Astrocyte (in vitro differentiated cells and primary cell): ENCODE data around the gene MCUR1. TPM values are rescaled to one million over a fixed set of nuclear protein-coding genes. Genes with fewer than 3 reads are reported as not detected.

Experiments
- DNase-seq: peaks from one replicate; pipeline ENCODE4 v3.0.0-alpha.2; 2010; ENCODE audit warnings: low read depth
- FAIRE-seq: peaks from 2 replicates; lab custom pipeline; 2011; peaks lifted over from hg19 to GRCh38; lab: Jason Lieb, UNC
- H2AFZ ChIP-seq: 2 replicates; pipeline ENCODE4 v1.6.0; 2012; ENCODE audit warnings: low read depth, low read length, inconsistent platforms
- H3K27ac ChIP-seq: 2 replicates; pipeline ENCODE4 v1.5.1; 2011; ENCODE audit warnings: low read depth, low read length, inconsistent platforms
- H3K27me3 ChIP-seq: 2 replicates; pipeline ENCODE4 v1.6.0; 2011; ENCODE audit warnings: low read length, inconsistent platforms; ENCODE audit not compliant: insufficient read depth
- H3K36me3 ChIP-seq: 2 replicates; pipeline ENCODE4 v1.5.1; 2011; ENCODE audit warnings: low read length, inconsistent platforms; ENCODE audit not compliant: insufficient read depth
- H3K4me1 ChIP-seq: 2 replicates; pipeline ENCODE4 v1.5.1; 2011; ENCODE audit warnings: low read length, inconsistent platforms; ENCODE audit not compliant: insufficient read depth
- H3K4me2 ChIP-seq: 2 replicates; pipeline ENCODE4 v1.6.0; 2012; ENCODE audit warnings: low read length, inconsistent platforms
- H3K4me3 ChIP-seq: 2 replicates; pipeline ENCODE4 v1.5.1; 2011; ENCODE audit warnings: low read depth, mild to moderate bottlenecking, low read length, inconsistent platforms; ENCODE audit not compliant: insufficient read depth
- H3K79me2 ChIP-seq: 2 replicates; pipeline ENCODE4 v1.6.0; 2012; ENCODE audit warnings: mild to moderate bottlenecking, low read length, inconsistent platforms; ENCODE audit not compliant: insufficient read depth
- H3K9ac ChIP-seq: 2 replicates; pipeline ENCODE4 v1.6.0; 2012; ENCODE audit warnings: mild to moderate bottlenecking, low read length, inconsistent platforms
- H3K9me3 ChIP-seq: 2 replicates; pipeline ENCODE4 v1.5.1; 2012; ENCODE audit warnings: low read depth, mild to moderate bottlenecking, low read length, inconsistent platforms; ENCODE audit not compliant: insufficient read depth
- H4K20me1 ChIP-seq: 2 replicates; pipeline ENCODE4 v1.6.0; 2012; ENCODE audit warnings: low read length, inconsistent platforms; ENCODE audit not compliant: insufficient read depth
- H3K27ac Mint-ChIP-seq: one replicate; pipeline ENCODE4 v1.8.0; 2021; ENCODE audit warnings: mild to moderate bottlenecking, mixed read lengths; ENCODE audit not compliant: unreplicated experiment
- H3K27me3 Mint-ChIP-seq: one replicate; pipeline ENCODE4 v1.8.0; 2021; ENCODE audit warnings: low read depth, mixed read lengths; ENCODE audit not compliant: unreplicated experiment
- H3K36me3 Mint-ChIP-seq: one replicate; pipeline ENCODE4 v1.8.0; 2021; ENCODE audit warnings: low read depth, mixed read lengths; ENCODE audit not compliant: unreplicated experiment
- H3K4me1 Mint-ChIP-seq: one replicate; pipeline ENCODE4 v1.8.0; 2021; ENCODE audit warnings: low read depth, mixed read lengths; ENCODE audit not compliant: unreplicated experiment
- H3K4me3 Mint-ChIP-seq: one replicate; pipeline ENCODE4 v1.8.0; 2021; ENCODE audit warnings: mild to moderate bottlenecking, moderate library complexity, mixed read lengths; ENCODE audit not compliant: unreplicated experiment
- H3K9me3 Mint-ChIP-seq: one replicate; pipeline ENCODE4 v1.8.0; 2021; ENCODE audit warnings: mild to moderate bottlenecking, mixed read lengths; ENCODE audit not compliant: unreplicated experiment
- CTCF ChIP-seq: IDR thresholded peaks from 2 replicates; pipeline ENCODE4 v1.5.1; 2011; ENCODE audit warnings: low read depth, mild to moderate bottlenecking, inconsistent platforms, low read length, moderate library complexity; ENCODE audit not compliant: insufficient read depth
- EZH2 ChIP-seq: IDR thresholded peaks from 2 replicates; pipeline ENCODE4 v1.6.1; 2012; ENCODE audit warnings: mild to moderate bottlenecking, low read length, inconsistent platforms; ENCODE audit not compliant: insufficient read depth
- total RNA-seq: library from RNA; stranded (reverse); gene quantifications from 2 replicates; pipeline ENCODE4 v1.2.1, GENCODE V29; 2021

MCUR1 gene
- total RNA-seq, 1 donor from 2014 or later, result 21.5 TPM

- Histone ChIP-seq H3K27ac (peak overlapping the region; percentile 38), H3K79me2 (no peaks in the 10 kb centered on the region), H3K9ac (no peak overlapping the region), H2AFZ (no peak overlapping the region), H3K4me1 (peaks cover 5% of the 10 kb centered on the region), H3K4me3 (no peak overlapping the region), H3K9me3 (no peaks in the 10 kb centered on the region), H4K20me1 (no peaks in the 10 kb centered on the region), H3K36me3 (no peaks in the 10 kb centered on the region), H3K4me2 (peak overlapping the region; percentile 22), H3K27me3 (no peaks in the 10 kb centered on the region)
- no peak overlapping the region for H3K4me3 Mint-ChIP-seq
- peaks cover 2% of the 10 kb centered on the region for H3K36me3 Mint-ChIP-seq
- H3K27me3 Mint-ChIP-seq, result no peaks in the 10 kb centered on the region
- no peak for TF ChIP-seq EZH2
- TF ChIP-seq CTCF, result no peak
- no peaks in the 10 kb centered on the region for H3K9me3 Mint-ChIP-seq
- H3K4me1 Mint-ChIP-seq, result peaks cover 5% of the 10 kb centered on the region
- no peak for FAIRE-seq
- peak; percentile 74 for DNase-seq
- H3K27ac Mint-ChIP-seq, result no peak overlapping the region
Measured at GRCh38 chr6:13794184-13794583, 20.2 kb downstream of the MCUR1 start.

GRCh38 chr6:13789746-13790145, 24.6 kb downstream of the MCUR1 start:
- H3K9me3 ChIP-seq, result no peaks in the 10 kb centered on the region
- no peak for TF ChIP-seq EZH2
- no peak for TF ChIP-seq CTCF
- no peaks in the 10 kb centered on the region for H3K9me3 Mint-ChIP-seq
- no peaks in the 10 kb centered on the region for H3K27me3 ChIP-seq
- no peak overlapping the region for H3K4me3 ChIP-seq
- peaks cover 13% of the 10 kb centered on the region for H3K4me1 ChIP-seq
- peaks cover 5% of the 10 kb centered on the region for H3K36me3 Mint-ChIP-seq
- no peak overlapping the region for H3K4me2 ChIP-seq
- H3K27ac Mint-ChIP-seq, result no peak overlapping the region
- H3K27ac ChIP-seq, result no peak overlapping the region
- no peak overlapping the region for H3K4me3 Mint-ChIP-seq
- no peak overlapping the region for H2AFZ ChIP-seq
- H4K20me1 ChIP-seq, result no peaks in the 10 kb centered on the region
- no peak for DNase-seq
- H3K79me2 ChIP-seq, result no peaks in the 10 kb centered on the region
- H3K4me1 Mint-ChIP-seq, result peaks cover 10% of the 10 kb centered on the region
- H3K36me3 ChIP-seq, result no peaks in the 10 kb centered on the region
- H3K9ac ChIP-seq, result no peak overlapping the region
- no peak for FAIRE-seq
- no peaks in the 10 kb centered on the region for H3K27me3 Mint-ChIP-seq

GRCh38 chr6:13788820-13789219, 25.5 kb downstream of the MCUR1 start:
- Mint-ChIP-seq H3K4me1 (peaks cover 7% of the 10 kb centered on the region), H3K4me3 (no peak overlapping the region), H3K27ac (no peak overlapping the region), H3K27me3 (no peaks in the 10 kb centered on the region), H3K36me3 (peaks cover 5% of the 10 kb centered on the region), H3K9me3 (no peaks in the 10 kb centered on the region)
- Histone ChIP-seq H2AFZ (no peak overlapping the region), H3K4me1 (peaks cover 10% of the 10 kb centered on the region), H3K4me2 (no peak overlapping the region), H3K4me3 (no peak overlapping the region), H3K9me3 (no peaks in the 10 kb centered on the region), H3K79me2 (no peaks in the 10 kb centered on the region), H3K27ac (no peak overlapping the region), H3K9ac (no peak overlapping the region), H3K36me3 (no peaks in the 10 kb centered on the region), H4K20me1 (no peaks in the 10 kb centered on the region), H3K27me3 (no peaks in the 10 kb centered on the region)
- TF ChIP-seq CTCF (no peak), EZH2 (no peak)
- DNase-seq (no peak), FAIRE-seq (no peak)
